Left ventricle myocardium inferior (tissue), 1 donor: Measurements from ENCODE around the gene HMX2. TPM values are rescaled to one million over a fixed set of nuclear protein-coding genes. Genes with fewer than 3 reads are reported as not detected.

ENCODE experiments used
- DNase-seq: peaks from one replicate; pipeline ENCODE4 v3.0.0-alpha.2; 2020
- H3K27ac ChIP-seq: fragments of 200-600 bp; replicated peaks from 2 replicates; pipeline ENCODE4 v1.8.0; 2021
- H3K27me3 ChIP-seq: fragments of 200-600 bp; 2 replicates; pipeline ENCODE4 v1.8.0; 2021; ENCODE audit warnings: low read depth
- H3K36me3 ChIP-seq: fragments of 200-600 bp; 2 replicates; pipeline ENCODE4 v1.8.0; 2021
- H3K4me1 ChIP-seq: fragments of 200-600 bp; 2 replicates; pipeline ENCODE4 v1.8.0; 2021
- H3K4me3 ChIP-seq: fragments of 200-600 bp; 2 replicates; pipeline ENCODE4 v1.8.0; 2021; ENCODE audit warnings: mild to moderate bottlenecking, moderate library complexity
- H3K9me3 ChIP-seq: fragments of 200-600 bp; replicated peaks from 2 replicates; pipeline ENCODE4 v1.8.0; 2021
- CTCF ChIP-seq: fragments of 200-600 bp; IDR thresholded peaks from 2 replicates; pipeline ENCODE4 v1.8.0; 2021; ENCODE audit warnings: antibody characterized with exemption, mild to moderate bottlenecking, borderline replicate concordance
- intact Hi-C: fragments of 100-400 bp; cut with micrococcal nuclease; formaldehyde crosslinking; loops from one replicate; pipeline ENCODE4 v1.11.0; 2022
- total RNA-seq: library from RNA; stranded (reverse); fragmentation: NEBNext Ultra II Directional; extraction: Animal tissue kit (Norgen Biotek cat#: 25700); gene quantifications from one replicate; pipeline ENCODE4 v1.2.1, GENCODE V29; 2021
- donor health status: DM: no; HTN: yes; CAD: no; lungs with severe emphysema.

The HMX2 gene
- total RNA-seq, 1 donor from 2014 or later, result not detected

- Histone ChIP-seq H3K4me1 (peaks cover 32% of the 10 kb centered on the region), H3K4me3 (no peak overlapping the region), H3K9me3 (no peaks in the 10 kb centered on the region), H3K36me3 (peaks cover 58% of the 10 kb centered on the region), H3K27me3 (peaks cover 14% of the 10 kb centered on the region), H3K27ac (no peak overlapping the region)
- intact Hi-C loops, result no loop called here
- TF ChIP-seq CTCF, result no peak
- no peak for DNase-seq
Observed at GRCh38 chr10:123157210-123157609, 9.3 kb downstream of the HMX2 start.

DNA sequence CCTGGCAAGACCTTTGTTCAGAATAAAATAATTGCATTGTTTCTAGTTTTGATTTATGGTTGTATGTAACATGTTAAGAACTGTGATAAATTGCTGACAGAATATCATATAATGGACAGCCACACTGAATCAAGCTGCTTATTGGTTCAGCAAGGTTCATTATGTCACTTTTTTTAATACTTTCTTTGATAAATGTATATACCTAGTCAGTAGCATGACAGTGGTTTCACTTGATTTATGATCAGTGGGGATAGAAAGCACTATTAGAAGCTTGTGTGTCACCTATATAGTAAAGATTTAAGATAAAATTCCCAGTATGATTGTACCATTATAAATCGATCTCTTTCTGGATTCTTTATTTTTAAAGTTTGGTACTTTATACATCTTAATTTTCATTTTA is 10.7 kb downstream of the HMX2 start:
- intact Hi-C loops, result no loop called here
- no peak overlapping the region for H3K27ac ChIP-seq
- peaks cover 31% of the 10 kb centered on the region for H3K4me1 ChIP-seq
- H3K27me3 ChIP-seq, result no peaks in the 10 kb centered on the region
- no peak overlapping the region for H3K4me3 ChIP-seq
- peaks cover 72% of the 10 kb centered on the region for H3K36me3 ChIP-seq
- DNase-seq, result no peak
- no peaks in the 10 kb centered on the region for H3K9me3 ChIP-seq
- TF ChIP-seq CTCF, result no peak

GRCh38 chr10:123160311-123160980 is 12.5 kb downstream of the HMX2 start:
- H3K9me3 ChIP-seq, result no peaks in the 10 kb centered on the region
- DNase-seq, result no peak
- intact Hi-C loops, result no loop called here
- peaks cover 83% of the 10 kb centered on the region for H3K36me3 ChIP-seq
- H3K4me1 ChIP-seq, result peaks cover 16% of the 10 kb centered on the region
- TF ChIP-seq CTCF, result no peak
- no peak overlapping the region for H3K4me3 ChIP-seq
- no peaks in the 10 kb centered on the region for H3K27me3 ChIP-seq
- H3K27ac ChIP-seq, result no peak overlapping the region

DNA sequence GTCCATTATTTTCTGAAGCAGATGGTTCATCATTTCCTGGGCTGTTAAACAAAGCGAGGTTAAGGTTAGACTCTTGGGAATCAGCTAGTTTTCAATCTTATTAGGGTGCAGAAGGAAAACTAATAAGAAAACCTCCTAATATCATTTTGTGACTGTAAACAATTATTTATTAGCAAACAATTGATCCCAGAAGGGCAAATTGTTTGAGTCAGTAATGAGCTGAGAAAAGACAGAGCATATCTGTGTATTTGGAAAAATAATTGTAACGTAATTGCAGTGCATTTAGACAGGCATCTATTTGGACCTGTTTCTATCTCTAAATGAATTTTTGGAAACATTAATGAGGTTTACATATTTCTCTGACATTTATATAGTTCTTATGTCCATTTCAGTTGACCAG is 16.4 kb downstream of the HMX2 start:
- no peak for TF ChIP-seq CTCF
- Histone ChIP-seq H3K4me1 (no peaks in the 10 kb centered on the region), H3K4me3 (no peak overlapping the region), H3K27ac (no peak overlapping the region), H3K9me3 (no peaks in the 10 kb centered on the region), H3K27me3 (no peaks in the 10 kb centered on the region), H3K36me3 (peaks cover 77% of the 10 kb centered on the region)
- intact Hi-C loops, result no loop called here
- DNase-seq, result no peak

DNA sequence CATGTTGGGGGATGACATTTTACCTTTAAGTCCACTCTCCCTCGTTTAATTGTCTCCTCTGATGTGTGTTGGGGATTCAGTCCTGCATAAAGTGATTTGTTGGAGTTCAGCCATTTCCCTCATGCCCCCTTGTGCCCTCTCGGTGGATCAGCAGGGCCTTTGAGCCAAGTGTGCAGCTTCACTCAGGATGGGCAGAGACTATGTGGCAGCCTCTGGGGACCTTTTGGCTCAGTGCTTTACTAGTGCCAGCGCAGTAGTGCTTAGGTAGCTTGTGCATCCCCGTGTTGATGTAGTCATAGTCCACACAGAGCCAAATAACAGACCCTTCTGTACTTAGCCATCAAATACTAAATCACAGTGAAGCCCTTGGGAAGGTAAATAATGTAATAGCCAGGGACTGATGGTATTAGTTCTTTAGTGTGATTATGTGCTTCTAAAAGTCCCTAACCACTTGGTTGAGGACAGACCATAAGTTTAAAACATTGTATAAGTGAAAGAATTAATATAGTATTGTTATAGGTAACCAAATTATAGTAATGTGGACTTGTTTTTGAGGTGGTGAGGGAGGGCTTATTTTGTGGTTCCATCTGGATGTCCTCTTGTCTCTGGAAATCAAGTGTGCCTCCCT is 17.6 kb downstream of the HMX2 start:
- Histone ChIP-seq H3K27ac (no peak overlapping the region), H3K36me3 (peaks cover 72% of the 10 kb centered on the region), H3K4me1 (no peaks in the 10 kb centered on the region), H3K4me3 (no peak overlapping the region), H3K9me3 (no peaks in the 10 kb centered on the region), H3K27me3 (no peaks in the 10 kb centered on the region)
- no peak for DNase-seq
- no peak for TF ChIP-seq CTCF
- intact Hi-C loops, result no loop called here
